HG03571 (cell line): ENCODE results near the gene KIAA0825.

Source experiments
- ATAC-seq: cut with Tn5 transposase; IDR thresholded peaks from one replicate; pipeline ENCODE4 v1.9.1; 2021; ENCODE audit not compliant: unreplicated experiment

KIAA0825 gene

GRCh38 chr5:94505327-94506068, 112.9 kb downstream of the KIAA0825 start:
- no peak for ATAC-seq

DNA sequence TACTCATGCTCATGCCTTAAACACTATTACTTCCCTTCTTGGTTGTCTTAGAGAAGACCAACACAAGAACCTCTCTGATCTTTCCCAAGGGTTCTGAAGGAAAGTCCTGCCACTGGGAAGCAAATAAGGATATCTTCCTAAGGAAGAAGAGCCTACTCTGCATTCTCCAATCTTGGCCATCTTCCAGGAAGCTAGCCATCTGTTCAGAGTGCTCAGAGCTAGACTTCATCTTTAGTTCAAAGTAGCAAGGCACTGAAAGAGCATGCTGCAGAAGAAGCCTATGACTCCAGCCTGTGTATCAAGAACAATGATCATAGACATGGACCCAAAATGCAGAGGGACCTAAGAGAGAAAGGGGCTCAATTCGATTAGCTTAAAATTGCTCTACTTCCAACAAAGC, 114.7 kb downstream of the KIAA0825 start:
- ATAC-seq: no peak

DNA sequence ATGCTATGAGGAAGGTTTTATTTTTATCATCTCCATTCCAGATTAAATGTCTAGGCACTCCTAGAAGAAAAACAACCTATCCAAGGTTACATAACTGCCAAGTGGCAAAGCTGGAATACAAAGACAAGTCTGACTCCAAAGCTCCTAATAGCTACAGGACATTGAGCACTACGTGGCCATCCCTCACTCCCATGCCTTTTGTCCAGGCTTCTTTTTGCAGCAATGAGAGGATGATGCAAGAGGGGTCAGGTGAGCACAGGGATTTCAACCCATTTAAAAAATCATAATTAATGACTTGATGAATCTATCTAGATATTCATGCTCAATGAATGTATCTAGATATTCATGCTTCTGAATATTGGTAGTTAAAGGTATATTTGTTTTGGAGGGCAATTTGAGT, 117.0 kb downstream of the KIAA0825 start:
- no peak for ATAC-seq

DNA sequence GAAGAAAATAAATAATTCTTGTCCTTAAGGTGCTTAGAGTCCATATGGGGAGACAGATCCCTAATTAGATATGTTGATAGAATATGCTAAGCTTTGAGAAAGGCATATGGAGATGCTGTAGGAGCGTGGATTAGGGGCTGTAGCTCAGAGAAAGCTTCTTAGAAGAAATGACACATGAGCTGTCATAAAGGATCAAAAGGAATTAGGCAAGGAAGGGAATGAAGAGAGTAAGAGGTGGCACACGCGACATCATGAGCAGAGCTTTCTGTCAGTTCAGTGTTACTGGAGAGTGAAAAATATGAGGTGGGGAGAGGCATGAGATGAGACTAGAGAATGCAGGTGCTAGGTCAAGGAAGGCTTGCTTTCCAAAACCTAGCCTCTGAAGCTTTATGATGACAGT, 118.6 kb downstream of the KIAA0825 start:
- no peak for ATAC-seq

GRCh38 chr5:94498199-94498598, 120.2 kb downstream of the KIAA0825 start:
- ATAC-seq: no peak

- ATAC-seq: no peak
Observed at GRCh38 chr5:94485067-94485466, 133.3 kb downstream of the KIAA0825 start.

DNA sequence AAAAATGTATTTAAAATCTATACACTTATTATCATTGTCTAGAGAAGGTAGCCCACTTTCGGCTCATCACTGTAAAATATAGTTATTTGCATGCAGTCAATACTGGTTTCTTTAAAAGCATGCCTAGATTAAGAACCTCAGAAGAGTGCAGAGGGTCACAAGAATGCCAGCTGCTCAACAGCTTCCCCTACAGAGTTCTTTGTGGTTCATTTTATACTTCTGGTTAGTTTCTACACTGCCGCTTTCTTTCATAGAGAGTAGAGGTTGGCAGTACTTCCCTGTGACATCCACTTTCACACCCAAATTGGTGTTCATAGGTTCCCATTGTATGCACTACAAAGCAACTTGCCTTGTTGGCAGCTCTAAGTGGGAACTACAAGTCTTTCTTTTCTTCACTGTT, 137.3 kb downstream of the KIAA0825 start:
- no peak for ATAC-seq

GRCh38 chr5:94480486-94480885, 137.9 kb downstream of the KIAA0825 start:
- ATAC-seq: no peak

DNA sequence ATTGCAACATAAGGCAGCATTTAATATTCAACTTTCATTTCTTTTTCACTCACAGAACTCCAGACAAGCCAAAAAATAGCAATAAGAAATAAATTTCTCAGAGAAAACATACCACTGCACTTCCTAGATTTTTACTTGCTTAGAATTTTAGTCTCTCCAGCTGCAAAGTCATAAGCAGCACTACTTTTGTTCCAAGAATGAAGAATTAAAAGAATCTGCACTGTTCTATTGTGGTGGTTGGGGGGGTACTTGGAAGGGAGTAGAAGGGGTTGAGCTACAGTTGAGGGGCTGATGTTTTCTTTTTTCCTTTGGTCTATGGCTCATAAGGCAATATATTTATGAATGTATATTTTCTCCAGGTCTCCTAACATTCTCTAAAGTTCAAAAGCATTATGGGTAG, 144.5 kb downstream of the KIAA0825 start:
- no peak for ATAC-seq

- ATAC-seq: no peak
Observed at GRCh38 chr5:94471521-94471920, 146.9 kb downstream of the KIAA0825 start.

GRCh38 chr5:94470802-94471201, 147.6 kb downstream of the KIAA0825 start:
- no peak for ATAC-seq

GRCh38 chr5:94469894-94470329, 148.5 kb downstream of the KIAA0825 start:
- no peak for ATAC-seq

GRCh38 chr5:94467954-94468930, 150.2 kb downstream of the KIAA0825 start:
- ATAC-seq: no peak

DNA sequence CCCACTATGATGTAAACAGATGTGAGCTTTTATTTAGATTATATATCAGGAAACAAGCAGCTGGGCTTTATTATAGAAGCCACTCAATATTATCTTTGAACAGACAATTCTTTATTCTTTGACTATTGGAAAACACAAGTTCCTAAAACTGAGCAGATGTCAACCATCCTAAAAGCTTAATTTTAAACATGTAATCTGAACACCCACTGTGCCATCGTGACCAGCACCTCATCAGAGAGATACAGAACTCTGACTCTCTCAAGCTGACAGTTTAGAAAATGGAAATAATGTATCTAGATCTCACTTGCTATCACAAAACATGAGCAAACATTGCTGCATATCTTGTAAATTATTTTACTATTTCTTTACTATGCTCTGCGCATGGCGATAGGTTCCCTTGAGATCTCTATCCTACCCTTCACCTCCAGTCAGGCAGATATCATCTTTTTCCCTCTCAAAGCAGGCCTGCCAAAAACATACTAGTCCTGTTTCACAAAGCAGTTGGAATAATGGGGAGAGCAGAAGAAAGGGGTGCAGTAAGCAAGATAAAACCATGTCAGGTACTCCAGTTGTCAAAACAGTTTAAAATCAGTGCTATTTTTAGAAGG, 151.0 kb downstream of the KIAA0825 start:
- ATAC-seq: no peak

DNA sequence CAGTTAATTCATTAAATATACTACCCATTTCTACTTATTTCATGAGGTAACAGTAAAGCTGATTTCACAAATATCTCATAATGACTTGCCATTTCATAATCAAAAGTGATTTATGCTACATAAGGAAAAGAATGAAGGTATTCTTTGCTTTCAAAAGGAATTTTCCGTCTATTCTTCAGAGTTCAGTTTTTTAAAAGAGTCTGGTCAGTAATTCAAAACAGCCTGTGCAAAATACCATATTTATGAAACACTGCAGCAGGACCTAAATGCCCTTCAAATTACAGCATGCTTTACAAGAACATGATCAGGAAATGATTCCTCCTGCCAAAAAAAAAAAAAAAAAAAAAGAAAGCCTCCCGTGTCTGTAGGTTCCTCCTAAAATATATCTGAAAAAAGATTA, 154.7 kb downstream of the KIAA0825 start:
- no peak for ATAC-seq

GRCh38 chr5:94461131-94461530, 157.3 kb downstream of the KIAA0825 start:
- ATAC-seq: no peak

- no peak for ATAC-seq
Observed at GRCh38 chr5:94459915-94460314, 158.5 kb downstream of the KIAA0825 start.

GRCh38 chr5:94457788-94458187, 160.6 kb downstream of the KIAA0825 start:
- ATAC-seq: no peak

DNA sequence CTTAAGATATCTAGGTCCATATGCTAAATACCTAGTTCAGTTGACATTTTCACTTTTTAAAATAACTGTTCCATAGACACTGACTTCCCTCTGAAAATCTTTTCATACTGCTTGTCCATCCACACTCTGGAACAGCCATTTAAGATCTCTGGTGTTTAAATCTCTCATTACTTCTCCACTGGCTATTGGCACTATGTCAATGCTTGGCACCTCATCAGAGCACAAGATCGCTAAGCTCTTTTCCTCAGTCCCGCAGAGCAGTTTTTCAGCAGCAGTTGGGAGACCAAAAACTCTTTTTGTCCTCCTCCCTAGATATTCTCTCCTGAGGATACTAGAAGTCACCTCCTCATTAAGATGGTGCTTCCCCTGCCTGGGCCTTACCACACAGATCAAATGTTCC, 172.7 kb downstream of the KIAA0825 start:
- ATAC-seq: no peak

GRCh38 chr5:94442991-94443390, 175.4 kb downstream of the KIAA0825 start:
- no peak for ATAC-seq

- ATAC-seq: no peak
Observed at GRCh38 chr5:94442076-94442475, 176.3 kb downstream of the KIAA0825 start.

- no peak for ATAC-seq
Observed at GRCh38 chr5:94440015-94440414, 178.4 kb downstream of the KIAA0825 start.
